Loucy (cell line): ENCODE measurements around the gene LRTM1.

Source experiments
- H2AFZ ChIP-seq: fragments of 200-600 bp; sonication (generic); 2 replicates; pipeline ENCODE4 v1.6.0; 2016; ENCODE audit warnings: antibody characterized with exemption, mild to moderate bottlenecking, low read length, moderate library complexity
- H3F3A ChIP-seq: fragments of 200-600 bp; 2 replicates; pipeline ENCODE4 v1.6.0; 2016; ENCODE audit warnings: antibody characterized with exemption, low read depth, mild to moderate bottlenecking
- H3K27me3 ChIP-seq: fragments of 200-600 bp; sonication (generic); 2 replicates; pipeline ENCODE4 v1.6.1; 2014; ENCODE audit warnings: low read length, mild to moderate bottlenecking; ENCODE audit not compliant: insufficient read depth, poor library complexity, severe bottlenecking
- H3K36me3 ChIP-seq: fragments of 200-600 bp; sonication (generic); 2 replicates; pipeline ENCODE4 v1.6.1; 2016; ENCODE audit warnings: low read length; ENCODE audit not compliant: insufficient read depth
- H3K4me1 ChIP-seq: fragments of 200-600 bp; sonication (generic); 2 replicates; pipeline ENCODE4 v1.5.1; 2014; ENCODE audit warnings: low read length, mild to moderate bottlenecking; ENCODE audit not compliant: insufficient read depth, poor library complexity, severe bottlenecking
- H3K4me2 ChIP-seq: fragments of 200-600 bp; sonication (generic); 2 replicates; pipeline ENCODE4 v1.6.0; 2014; ENCODE audit warnings: antibody characterized with exemption, low read length, low read depth, mild to moderate bottlenecking; ENCODE audit not compliant: poor library complexity, severe bottlenecking
- H3K4me3 ChIP-seq: fragments of 200-600 bp; sonication (generic); 2 replicates; pipeline ENCODE4 v1.5.1; 2014; ENCODE audit warnings: low read length, mild to moderate bottlenecking, mixed read lengths; ENCODE audit not compliant: poor library complexity, severe bottlenecking
- H3K79me2 ChIP-seq: fragments of 200-600 bp; sonication (generic); 2 replicates; pipeline ENCODE4 v1.6.1; 2014; ENCODE audit warnings: low read length; ENCODE audit not compliant: insufficient read depth
- H3K9ac ChIP-seq: fragments of 200-600 bp; sonication (generic); 2 replicates; pipeline ENCODE4 v1.6.0; 2014; ENCODE audit warnings: mild to moderate bottlenecking, low read depth, low read length, moderate library complexity; ENCODE audit not compliant: poor library complexity, severe bottlenecking
- H3K9me2 ChIP-seq: fragments of 200-600 bp; sonication (generic); replicated peaks from 2 replicates; pipeline ENCODE4 v1.6.1; 2016; ENCODE audit warnings: low read depth, low read length, mixed read lengths
- H3K9me3 ChIP-seq: fragments of 200-600 bp; sonication (generic); 2 replicates; pipeline ENCODE4 v1.6.1; 2014; ENCODE audit warnings: mild to moderate bottlenecking, antibody characterized with exemption, low read length, low read depth; ENCODE audit not compliant: insufficient read depth
- H4K20me1 ChIP-seq: fragments of 200-600 bp; sonication (generic); 2 replicates; pipeline ENCODE4 v1.6.0; 2014; ENCODE audit warnings: antibody characterized with exemption, low read length, mild to moderate bottlenecking; ENCODE audit not compliant: insufficient read depth, poor library complexity, severe bottlenecking
- CTCF ChIP-seq: fragments of 200-600 bp; sonication (generic); conservative IDR thresholded peaks from 2 replicates; pipeline ENCODE4 v1.5.1; 2014; ENCODE audit warnings: mild to moderate bottlenecking, antibody characterized with exemption, low read length
- EZH2phosphoT487 ChIP-seq: fragments of 200-600 bp; IDR thresholded peaks from 2 replicates; pipeline ENCODE4 v1.6.1; 2018; ENCODE audit warnings: antibody characterized with exemption, mild to moderate bottlenecking, moderate library complexity, borderline replicate concordance

The LRTM1 gene

DNA sequence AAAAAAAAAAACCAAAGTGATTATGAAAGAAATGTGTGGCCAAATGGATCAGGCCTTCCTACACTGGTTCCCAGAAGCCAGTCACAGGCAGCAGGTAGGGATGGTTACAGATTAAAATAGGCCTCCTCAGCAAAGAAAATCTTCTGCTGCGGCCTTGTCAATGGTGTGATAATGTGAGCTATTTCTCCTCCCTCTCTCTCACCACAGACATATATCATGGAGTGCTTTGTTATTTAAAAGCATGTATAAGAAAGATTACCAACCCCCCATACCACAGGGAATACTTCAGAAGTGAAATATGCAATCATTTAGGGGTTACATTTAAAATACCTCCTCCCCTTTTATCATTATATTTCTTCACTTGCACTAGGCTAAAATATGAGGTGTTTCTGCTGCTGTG lies 32.2 kb upstream of the LRTM1 start:
- Histone ChIP-seq H3K4me3 (no peak overlapping the region), H4K20me1 (no peaks in the 10 kb centered on the region), H3K36me3 (no peaks in the 10 kb centered on the region), H3K9me3 (no peaks in the 10 kb centered on the region), H3F3A (no peaks in the 10 kb centered on the region), H3K79me2 (no peaks in the 10 kb centered on the region), H3K9me2 (no peaks in the 10 kb centered on the region), H3K4me1 (peaks cover 8% of the 10 kb centered on the region), H3K27me3 (no peaks in the 10 kb centered on the region), H3K9ac (no peak overlapping the region), H3K4me2 (no peak overlapping the region), H2AFZ (no peak overlapping the region)
- TF ChIP-seq EZH2phosphoT487 (no peak), CTCF (no peak)

- H3K79me2 ChIP-seq, result no peaks in the 10 kb centered on the region
- H3K9me3 ChIP-seq, result no peaks in the 10 kb centered on the region
- no peak overlapping the region for H3K4me3 ChIP-seq
- H2AFZ ChIP-seq, result no peak overlapping the region
- H3K27me3 ChIP-seq, result no peaks in the 10 kb centered on the region
- H3K36me3 ChIP-seq, result no peaks in the 10 kb centered on the region
- H3K9me2 ChIP-seq, result no peaks in the 10 kb centered on the region
- no peak overlapping the region for H3K4me2 ChIP-seq
- H3K9ac ChIP-seq, result no peak overlapping the region
- TF ChIP-seq CTCF (no peak), EZH2phosphoT487 (no peak)
- no peaks in the 10 kb centered on the region for H3F3A ChIP-seq
- no peaks in the 10 kb centered on the region for H4K20me1 ChIP-seq
- peaks cover 8% of the 10 kb centered on the region for H3K4me1 ChIP-seq
These were observed 29.9 kb upstream of the LRTM1 start for GRCh38 chr3:54957711-54958110.

- peaks cover 8% of the 10 kb centered on the region for H3K4me1 ChIP-seq
- H3K9me3 ChIP-seq, result no peaks in the 10 kb centered on the region
- H3K36me3 ChIP-seq, result no peaks in the 10 kb centered on the region
- H3K4me3 ChIP-seq, result no peak overlapping the region
- H2AFZ ChIP-seq, result peak overlapping the region; percentile 60
- no peaks in the 10 kb centered on the region for H4K20me1 ChIP-seq
- no peaks in the 10 kb centered on the region for H3K27me3 ChIP-seq
- no peak overlapping the region for H3K9ac ChIP-seq
- H3K9me2 ChIP-seq, result no peaks in the 10 kb centered on the region
- no peaks in the 10 kb centered on the region for H3K79me2 ChIP-seq
- no peaks in the 10 kb centered on the region for H3F3A ChIP-seq
- H3K4me2 ChIP-seq, result no peak overlapping the region
- TF ChIP-seq EZH2phosphoT487 (no peak), CTCF (no peak)
These were observed 28.1 kb upstream of the LRTM1 start for GRCh38 chr3:54955941-54956340.
